NCI-H1048 (cell line): ENCODE measurements around the gene IL18RAP.

Source experiments
- DNase-seq: peaks from one replicate; lab custom pipeline; 2025; lab: John Stamatoyannopoulos, UW

The IL18RAP gene, protein sequence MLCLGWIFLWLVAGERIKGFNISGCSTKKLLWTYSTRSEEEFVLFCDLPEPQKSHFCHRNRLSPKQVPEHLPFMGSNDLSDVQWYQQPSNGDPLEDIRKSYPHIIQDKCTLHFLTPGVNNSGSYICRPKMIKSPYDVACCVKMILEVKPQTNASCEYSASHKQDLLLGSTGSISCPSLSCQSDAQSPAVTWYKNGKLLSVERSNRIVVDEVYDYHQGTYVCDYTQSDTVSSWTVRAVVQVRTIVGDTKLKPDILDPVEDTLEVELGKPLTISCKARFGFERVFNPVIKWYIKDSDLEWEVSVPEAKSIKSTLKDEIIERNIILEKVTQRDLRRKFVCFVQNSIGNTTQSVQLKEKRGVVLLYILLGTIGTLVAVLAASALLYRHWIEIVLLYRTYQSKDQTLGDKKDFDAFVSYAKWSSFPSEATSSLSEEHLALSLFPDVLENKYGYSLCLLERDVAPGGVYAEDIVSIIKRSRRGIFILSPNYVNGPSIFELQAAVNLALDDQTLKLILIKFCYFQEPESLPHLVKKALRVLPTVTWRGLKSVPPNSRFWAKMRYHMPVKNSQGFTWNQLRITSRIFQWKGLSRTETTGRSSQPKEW

GRCh38 chr2:102422910-102423309 is at the start of gene IL18RAP:
Gene IL18RAP, plus strand, starts transcription at chr2:102423160. Its CDS starts 118 bp downstream, at chr2:102423278.
- no peak for DNase-seq

DNA sequence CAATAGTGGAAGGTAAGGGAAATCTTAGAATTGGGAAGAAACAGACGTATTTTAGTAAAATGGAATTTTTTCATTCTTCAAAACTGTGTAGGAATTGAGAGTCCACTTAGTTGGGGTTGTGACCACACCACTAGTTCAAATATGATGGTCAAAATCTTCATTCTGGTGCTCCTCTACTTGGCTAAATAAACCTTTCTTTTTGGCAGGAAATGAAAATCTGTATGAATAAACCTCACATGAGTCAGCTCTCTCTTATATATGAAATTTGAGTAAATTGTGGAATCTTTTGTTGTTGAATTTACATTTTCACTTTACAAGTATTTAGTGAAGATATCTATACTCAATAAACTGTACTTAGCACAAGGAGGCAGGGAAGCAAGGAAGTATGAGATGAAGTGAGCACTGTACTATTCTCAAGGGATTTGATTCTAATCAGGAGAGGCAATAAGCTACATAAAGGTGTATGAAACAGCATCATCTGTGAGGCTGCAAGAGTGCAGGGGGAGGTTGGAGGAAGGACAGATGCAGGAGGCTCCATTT is 46.8 kb upstream of the IL18RAP start:
- no peak for DNase-seq

DNA sequence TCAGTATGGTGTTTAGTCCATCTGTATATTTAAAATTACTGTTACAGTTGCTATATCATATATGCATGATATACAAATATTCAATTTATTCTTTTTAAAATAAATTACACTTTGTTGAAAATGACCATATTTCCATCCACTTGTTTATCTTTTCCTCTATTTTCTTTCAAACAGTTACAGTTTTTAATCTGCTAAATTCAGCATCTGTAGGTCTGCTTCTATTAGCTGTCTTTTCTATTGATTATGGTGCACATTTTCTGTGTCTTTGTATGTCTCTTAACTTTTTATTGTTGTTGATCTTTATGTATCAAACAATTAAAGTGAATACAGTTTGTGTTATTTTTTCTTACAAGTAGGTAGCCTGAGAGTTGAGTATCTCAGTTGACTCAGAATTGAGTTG is 39.2 kb upstream of the IL18RAP start:
- DNase-seq, result no peak

- DNase-seq, result no peak
These were observed 37.4 kb upstream of the IL18RAP start for GRCh38 chr2:102385522-102385921.

DNA sequence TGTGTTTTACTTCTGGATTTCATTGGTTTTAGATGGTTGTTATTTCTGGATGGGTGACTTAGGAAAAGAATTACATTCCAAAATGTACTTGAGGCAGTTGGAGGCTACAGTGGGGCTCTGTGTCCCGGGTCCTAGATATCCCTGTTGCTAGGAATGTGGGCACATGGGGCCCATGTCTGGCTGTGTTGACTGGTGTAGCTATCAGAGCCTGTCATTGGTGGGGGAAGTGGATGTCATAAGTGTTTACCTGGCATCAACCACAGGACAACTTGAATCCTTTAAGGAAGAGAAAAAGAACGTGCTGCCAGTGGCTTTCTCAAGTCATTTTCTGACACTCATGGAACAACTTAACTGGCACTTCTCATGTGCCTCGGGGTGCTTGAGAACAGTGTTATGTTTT is 37.0 kb upstream of the IL18RAP start:
- no peak for DNase-seq

DNA sequence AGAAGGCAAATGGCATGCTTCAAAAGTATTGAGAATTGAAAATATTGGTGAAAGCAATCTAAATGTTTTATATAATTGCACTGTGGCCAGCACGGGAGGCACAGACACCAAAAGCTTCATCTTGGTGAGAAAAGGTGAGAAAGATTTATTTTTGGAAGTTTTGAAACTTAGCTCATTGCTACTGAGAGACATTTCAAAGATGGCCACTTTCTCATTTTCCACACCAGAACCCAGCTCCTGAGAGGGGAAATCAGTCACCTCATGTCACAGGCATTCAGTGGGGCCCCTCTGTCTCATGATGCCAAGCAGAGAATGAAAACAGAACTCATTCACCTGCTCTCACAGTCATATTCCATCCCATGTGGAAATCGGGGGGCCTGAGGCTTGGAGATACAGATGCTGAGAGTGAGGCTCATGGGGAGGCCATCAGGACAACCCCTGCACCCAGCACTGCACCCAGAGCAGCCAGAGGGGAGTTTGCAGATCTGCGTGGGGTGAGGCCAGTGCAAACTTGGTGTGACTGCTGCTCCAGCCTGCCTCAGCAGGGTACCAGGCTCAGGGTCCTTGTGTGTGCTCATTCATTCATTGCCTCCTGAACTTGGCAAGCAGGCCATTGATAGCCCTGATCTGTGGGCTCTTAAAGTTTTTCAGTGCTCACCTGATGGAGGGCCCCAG is 36.0 kb upstream of the IL18RAP start:
- DNase-seq, result no peak

DNA sequence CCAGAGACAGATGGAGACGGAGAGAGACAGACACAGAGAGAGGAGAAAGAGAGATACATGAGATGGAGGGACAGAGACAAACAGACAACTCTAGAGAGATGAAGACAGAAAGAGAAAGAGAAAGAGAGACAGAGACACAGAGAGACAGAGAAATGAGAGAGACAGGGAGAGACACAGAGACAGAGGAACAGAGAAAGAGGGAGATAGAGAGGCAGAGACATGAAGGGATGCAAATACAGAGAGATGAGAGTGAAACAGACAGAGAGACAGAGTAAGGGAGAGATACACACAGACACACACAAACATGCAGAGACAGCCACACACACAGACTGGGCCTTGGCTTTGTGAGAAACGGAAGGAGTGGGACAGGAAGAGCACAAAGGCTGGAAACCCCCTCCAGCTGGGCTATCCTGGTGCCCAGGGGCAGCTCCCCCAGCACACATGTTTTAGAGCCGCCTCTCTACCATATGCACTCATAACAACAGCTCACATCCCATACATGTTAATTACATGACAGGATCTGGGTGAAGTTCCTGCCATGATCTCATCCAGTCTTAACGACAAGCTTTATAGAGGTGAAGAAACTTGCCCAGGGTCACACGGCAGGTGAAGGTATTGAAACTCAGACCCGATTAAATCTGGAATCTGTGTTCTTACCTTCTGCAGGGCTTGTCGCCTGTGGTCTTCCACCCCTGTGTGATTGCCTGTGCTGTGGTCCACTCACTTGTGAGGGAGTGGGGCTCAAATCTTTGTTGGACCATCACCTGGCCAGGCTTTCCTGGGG is 35.0 kb upstream of the IL18RAP start:
- DNase-seq, result no peak

GRCh38 chr2:102391565-102391964 is 31.4 kb upstream of the IL18RAP start:
- peak; percentile 92 for DNase-seq

GRCh38 chr2:102392096-102392495 is 30.9 kb upstream of the IL18RAP start:
- DNase-seq, result no peak

- DNase-seq, result no peak
These were observed 30.0 kb upstream of the IL18RAP start for GRCh38 chr2:102392942-102393341.

- DNase-seq, result no peak
These were observed 26.9 kb upstream of the IL18RAP start for GRCh38 chr2:102396012-102396411.

- no peak for DNase-seq
These were observed 25.8 kb upstream of the IL18RAP start for GRCh38 chr2:102397209-102397608.

- no peak for DNase-seq
These were observed 23.3 kb upstream of the IL18RAP start for GRCh38 chr2:102399499-102400141.

DNA sequence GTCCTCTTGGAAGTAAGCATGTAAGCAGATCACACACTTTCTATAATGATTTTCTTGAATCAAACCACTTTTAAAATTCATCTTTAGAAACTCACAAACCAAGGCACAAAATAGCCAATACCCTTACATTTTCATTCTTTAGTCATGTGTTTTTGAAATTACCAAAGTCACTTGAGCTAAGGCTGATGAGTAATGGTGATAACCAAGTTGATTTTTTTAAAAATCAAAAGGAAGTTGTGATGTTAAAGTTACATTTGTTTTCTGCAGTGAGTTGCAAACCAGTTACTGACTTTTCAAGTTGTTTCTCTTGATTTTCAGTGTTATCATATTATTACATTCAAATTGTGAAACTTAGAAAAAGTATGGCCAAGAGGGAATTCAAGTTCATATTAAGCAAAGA is 21.5 kb upstream of the IL18RAP start:
- DNase-seq, result no peak

DNA sequence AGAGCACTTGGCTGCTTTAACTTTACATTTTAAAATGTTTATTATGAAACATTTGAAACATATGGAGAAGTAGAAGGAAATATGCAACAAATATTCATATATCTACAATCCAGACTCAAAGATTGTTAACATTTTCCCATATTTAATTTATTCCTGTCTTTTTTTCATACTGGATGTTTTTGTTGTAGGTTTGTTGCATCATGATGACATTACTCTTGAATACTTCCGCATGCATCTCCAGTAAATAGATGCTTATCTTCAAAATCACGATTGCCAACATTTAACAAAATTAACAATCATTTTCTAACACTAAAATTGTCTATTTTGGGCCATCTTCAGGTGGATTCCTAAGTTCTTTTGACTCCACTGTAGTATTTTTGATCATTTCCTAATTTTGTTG is 21.1 kb upstream of the IL18RAP start:
- DNase-seq, result no peak

DNA sequence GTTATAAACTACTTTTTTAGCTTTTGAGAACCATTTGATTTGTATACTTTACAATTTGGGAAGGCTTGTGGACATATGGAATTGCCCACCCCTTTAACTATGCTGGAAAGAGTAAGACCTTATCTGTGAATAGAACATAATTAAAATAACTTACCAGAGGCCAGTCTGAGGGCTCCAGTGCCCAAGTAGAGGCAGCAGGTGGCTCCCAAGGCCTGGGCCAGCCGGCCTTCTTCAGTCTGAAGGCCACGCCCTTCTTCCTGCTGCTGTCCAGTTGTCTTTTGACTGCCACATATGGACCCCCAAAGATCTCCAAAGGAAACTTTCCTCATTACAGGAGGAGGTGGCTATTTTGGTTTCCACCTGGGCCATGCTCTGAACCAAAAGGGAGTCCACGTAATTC is 12.0 kb upstream of the IL18RAP start:
- no peak for DNase-seq

GRCh38 chr2:102412199-102412598 is 10.8 kb upstream of the IL18RAP start:
- no peak for DNase-seq

GRCh38 chr2:102417946-102418345 is 5.0 kb upstream of the IL18RAP start:
- no peak for DNase-seq

- no peak for DNase-seq
These were observed 4.5 kb upstream of the IL18RAP start for GRCh38 chr2:102418421-102418961.

DNA sequence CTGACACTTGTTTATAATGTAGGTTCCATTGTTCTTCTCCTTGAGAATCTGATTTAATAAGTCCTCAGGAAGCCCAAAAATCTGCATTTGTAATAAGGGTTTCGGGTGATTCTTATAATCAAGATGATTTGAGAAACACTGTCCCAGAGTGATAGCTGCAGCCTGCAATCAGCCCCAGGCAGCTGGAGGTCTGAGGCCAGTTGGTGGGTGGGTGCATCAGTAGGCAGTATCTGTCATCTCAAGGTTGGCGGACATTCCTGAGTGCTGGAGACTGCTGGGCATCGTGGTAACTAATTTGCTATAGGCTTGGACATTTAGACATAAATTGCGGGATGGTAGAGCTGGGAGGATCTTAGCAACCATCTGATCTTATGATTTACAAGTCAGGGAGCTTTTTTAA is 2.7 kb upstream of the IL18RAP start:
- no peak for DNase-seq
